GM12801 (cell line): Measurements from ENCODE around the gene USHBP1.

Experiments used
- CTCF ChIP-seq: IDR thresholded peaks from one replicate; pipeline ENCODE4 v1.5.1; 2011; ENCODE audit warnings: control low read depth; ENCODE audit not compliant: insufficient read length; ENCODE audit errors: extremely low read depth

USHBP1 gene

GRCh38 chr19:17214508-17215126 is 49.9 kb downstream of the USHBP1 start:
- TF ChIP-seq CTCF = no peak

GRCh38 chr19:17213334-17213733 is 51.2 kb downstream of the USHBP1 start:
- no peak for TF ChIP-seq CTCF

GRCh38 chr19:17211547-17212446 is 52.7 kb downstream of the USHBP1 start:
- TF ChIP-seq CTCF = no peak

- no peak for TF ChIP-seq CTCF
These were observed 54.2 kb downstream of the USHBP1 start for GRCh38 chr19:17210296-17210695.

- TF ChIP-seq CTCF = no peak
These were observed 55.2 kb downstream of the USHBP1 start for GRCh38 chr19:17209126-17210036.

GRCh38 chr19:17206736-17207581 is 57.6 kb downstream of the USHBP1 start:
- no peak for TF ChIP-seq CTCF
